A549 (cell line): ENCODE data around the gene SMARCA1.

Experiments used
- BCL3 ChIP-seq: fragments of >200 bp; sonication (Bioruptor Twin); formaldehyde crosslinking; IDR thresholded peaks from 3 replicates; pipeline ENCODE4 v1.6.1; 2016
- CTCF ChIP-seq: fragments of >200 bp; sonication (Bioruptor Twin); formaldehyde crosslinking; IDR thresholded peaks from 3 replicates; pipeline ENCODE4 v1.5.1; 2016
- ZFP36 ChIP-seq: fragments of 450-650 bp; IDR thresholded peaks from 2 replicates; pipeline ENCODE4 v1.6.1; 2014; ENCODE audit warnings: borderline replicate concordance; ENCODE audit not compliant: partially characterized antibody

DNA sequence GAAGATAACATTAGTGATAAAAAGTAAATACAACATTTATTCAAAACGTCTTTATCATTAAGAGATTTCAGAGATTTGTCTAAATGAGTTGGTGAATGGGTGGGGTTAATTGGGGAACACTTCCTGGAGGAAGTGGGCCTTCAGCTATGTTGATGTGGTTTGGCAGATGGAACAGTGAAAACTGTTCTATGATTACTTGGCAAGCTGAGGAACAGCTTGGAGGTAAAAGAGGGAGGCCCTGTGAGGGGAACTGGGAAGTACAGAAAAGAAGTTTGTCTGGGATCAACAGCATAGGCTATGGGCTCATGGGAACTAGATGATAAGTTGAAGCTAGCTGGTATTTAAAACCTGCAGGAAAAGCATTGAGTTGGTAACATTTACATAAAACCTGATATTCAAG is 42.8 kb upstream of the SMARCA1 start:
- TF ChIP-seq ZFP36 (no peak), BCL3 (no peak), CTCF (no peak)
